Measurements from ENCODE around the gene MCTP2.
"Not testable (repeated sequence)": the region's sequence is repeated elsewhere in the genome, so short reads cannot be mapped to it uniquely, and the experiment has no call there.

The MCTP2 gene

GRCh38 chr15:94470492-94470891 lies 239.1 kb downstream of the MCTP2 start:
- DNase-seq, result no peak

GRCh38 chr15:94476686-94477085 lies 245.3 kb downstream of the MCTP2 start:
- no peak for DNase-seq

- DNase-seq, result no peak
Observed at GRCh38 chr15:94477913-94478553, 246.7 kb downstream of the MCTP2 start.

GRCh38 chr15:94478763-94479162 lies 247.4 kb downstream of the MCTP2 start:
- no peak for DNase-seq

- DNase-seq, result no peak
Observed at GRCh38 chr15:94480289-94480834, 249.0 kb downstream of the MCTP2 start.

GRCh38 chr15:94485148-94485719 lies 253.9 kb downstream of the MCTP2 start:
- no peak for DNase-seq

GRCh38 chr15:94487635-94488034 lies 256.3 kb downstream of the MCTP2 start:
- no peak for DNase-seq

GRCh38 chr15:94493176-94493575 lies 261.8 kb downstream of the MCTP2 start:
- no peak for DNase-seq

- not testable (repeated sequence) for DNase-seq
Observed at GRCh38 chr15:94493586-94493985, 262.2 kb downstream of the MCTP2 start.

GRCh38 chr15:94494732-94495131 lies 263.4 kb downstream of the MCTP2 start:
- no peak for DNase-seq

GRCh38 chr15:94503293-94503692 lies 271.9 kb downstream of the MCTP2 start:
- DNase-seq, result no peak

GRCh38 chr15:94509259-94509658 lies 277.9 kb downstream of the MCTP2 start:
- no peak for DNase-seq

GRCh38 chr15:94522125-94522524 lies 290.8 kb downstream of the MCTP2 start:
- DNase-seq, result no peak

- no peak for DNase-seq
Observed at GRCh38 chr15:94523873-94524272, 292.5 kb downstream of the MCTP2 start.

- DNase-seq, result no peak
Observed at GRCh38 chr15:94524565-94524964, 293.2 kb downstream of the MCTP2 start.

GRCh38 chr15:94526071-94526689 lies 294.8 kb downstream of the MCTP2 start:
- no peak for DNase-seq

- DNase-seq, result no peak
Observed at GRCh38 chr15:94532226-94532625, 300.9 kb downstream of the MCTP2 start.

Measured in NCI-H1694 treated with DMSO at 0.1 percent for 48 hours (cell line).